ENCODE measurements around the gene KRT5.

- TF ChIP-seq EZH2 (IDR thresholded peaks at IDR 0.05; ENCODE audit: insufficient read depth, poor library complexity, severe bottlenecking) (no peak), EZH2phosphoT487 (IDR thresholded peaks at IDR 0.05; ENCODE audit: insufficient read depth, low read depth) (no peak)
These were observed 5.7 kb upstream of the KRT5 start for GRCh38 chr12:52525661-52526499.

All from GM23248 (cell line).